ENCODE data around the gene CHST3.

GRCh38 chr10:71969929-71970328 lies 5.7 kb downstream of the CHST3 start:
- TF ChIP-seq CTCF (conservative IDR thresholded peaks at IDR 0.05) (no peak), ZFX (IDR thresholded peaks at IDR 0.05) (no peak)

Data from C4-2B (cell line).